H9 (cell line): ENCODE measurements around the gene CADPS2. TPM values are rescaled to one million over a fixed set of nuclear protein-coding genes. Genes with fewer than 3 reads are reported as not detected.

Experiments
- DNase-seq: peaks from one replicate; pipeline ENCODE4 v3.0.0-alpha.2; 2017
- H2AFZ ChIP-seq: one replicate; pipeline ENCODE4 v1.6.1; 2013; ENCODE audit warnings: mild to moderate bottlenecking, low read length, control low read depth, moderate library complexity
- H2AK5ac ChIP-seq: 2 replicates; pipeline ENCODE4 v1.6.1; 2013; ENCODE audit warnings: low read length, control low read depth, mixed read lengths; ENCODE audit not compliant: insufficient read length
- H2BK120ac ChIP-seq: one replicate; pipeline ENCODE4 v1.6.1; 2013; ENCODE audit warnings: low read depth, mild to moderate bottlenecking, low read length, control low read depth, inconsistent platforms; ENCODE audit not compliant: poor library complexity, severe bottlenecking
- H2BK12ac ChIP-seq: 2 replicates; pipeline ENCODE4 v1.6.1; 2013; ENCODE audit warnings: low read length, control low read depth, mixed read lengths, low read depth; ENCODE audit not compliant: insufficient read length
- H2BK15ac ChIP-seq: 2 replicates; pipeline ENCODE4 v1.6.1; 2013; ENCODE audit warnings: low read depth, low read length, control low read depth
- H2BK20ac ChIP-seq: one replicate; pipeline ENCODE4 v1.6.1; 2013; ENCODE audit warnings: low read depth, mild to moderate bottlenecking, low read length, control low read depth, inconsistent platforms; ENCODE audit not compliant: poor library complexity, severe bottlenecking
- H2BK5ac ChIP-seq: 2 replicates; pipeline ENCODE4 v1.6.1; 2013; ENCODE audit warnings: low read length, control low read depth, mixed read lengths; ENCODE audit not compliant: insufficient read length
- H3K14ac ChIP-seq: 2 replicates; pipeline ENCODE4 v1.6.1; 2013; ENCODE audit warnings: low read length, control low read depth; ENCODE audit not compliant: insufficient read depth
- H3K18ac ChIP-seq: 2 replicates; pipeline ENCODE4 v1.6.1; 2013; ENCODE audit warnings: low read depth, mild to moderate bottlenecking, mixed read lengths, low read length, control low read depth; ENCODE audit not compliant: insufficient read length
- H3K23ac ChIP-seq: 2 replicates; pipeline ENCODE4 v1.6.1; 2013; ENCODE audit warnings: low read length, control low read depth, mixed read lengths, low read depth; ENCODE audit not compliant: insufficient read length
- H3K23me2 ChIP-seq: 2 replicates; pipeline ENCODE4 v1.6.1; 2013; ENCODE audit warnings: low read depth, mild to moderate bottlenecking, mixed read lengths, low read length, control low read depth; ENCODE audit not compliant: insufficient read length, poor library complexity, severe bottlenecking
- H3K27ac ChIP-seq: 2 replicates; pipeline ENCODE4 v1.5.1; 2013; ENCODE audit warnings: low read length, control low read depth, mixed read lengths, low read depth; ENCODE audit not compliant: insufficient read length
- H3K27me3 ChIP-seq: 2 replicates; pipeline ENCODE4 v1.6.1; 2013; ENCODE audit warnings: low read length, control low read depth, inconsistent platforms; ENCODE audit not compliant: insufficient read depth
- H3K4ac ChIP-seq: 2 replicates; pipeline ENCODE4 v1.6.1; 2013; ENCODE audit warnings: low read depth, mild to moderate bottlenecking, control low read depth, inconsistent platforms, low read length, moderate library complexity
- H3K4me1 ChIP-seq: 2 replicates; pipeline ENCODE4 v1.6.1; 2013; ENCODE audit warnings: low read length, control low read depth, inconsistent platforms; ENCODE audit not compliant: insufficient read depth
- H3K4me2 ChIP-seq: 2 replicates; pipeline ENCODE4 v1.6.1; 2013; ENCODE audit warnings: low read length, control low read depth, mixed read lengths; ENCODE audit not compliant: insufficient read length, insufficient read depth
- H3K56ac ChIP-seq: 2 replicates; pipeline ENCODE4 v1.6.1; 2013; ENCODE audit warnings: low read depth, mild to moderate bottlenecking, mixed read lengths, low read length, control low read depth; ENCODE audit not compliant: insufficient read length
- H3K79me1 ChIP-seq: 2 replicates; pipeline ENCODE4 v1.6.1; 2013; ENCODE audit warnings: low read depth, mild to moderate bottlenecking, moderate library complexity, low read length, control low read depth, inconsistent platforms; ENCODE audit not compliant: insufficient read depth, poor library complexity, severe bottlenecking
- H3K79me2 ChIP-seq: 2 replicates; pipeline ENCODE4 v1.6.1; 2013; ENCODE audit warnings: low read length, control low read depth, inconsistent platforms; ENCODE audit not compliant: insufficient read depth
- H3K9ac ChIP-seq: 2 replicates; pipeline ENCODE4 v1.6.1; 2013; ENCODE audit warnings: low read length, control low read depth, mixed read lengths; ENCODE audit not compliant: insufficient read length; ENCODE audit errors: extremely low read depth
- H3K9me3 ChIP-seq: one replicate; pipeline ENCODE4 v1.6.1; 2013; ENCODE audit warnings: low read depth, low read length, inconsistent platforms; ENCODE audit not compliant: control insufficient read depth
- H3T11ph ChIP-seq: one replicate; pipeline ENCODE4 v1.6.1; 2013; ENCODE audit warnings: mild to moderate bottlenecking, low read length, control low read depth, inconsistent platforms
- H4K20me1 ChIP-seq: one replicate; pipeline ENCODE4 v1.6.1; 2013; ENCODE audit not compliant: control insufficient read depth, insufficient read length, insufficient read depth
- H4K5ac ChIP-seq: 2 replicates; pipeline ENCODE4 v1.6.1; 2013; ENCODE audit warnings: low read depth, mild to moderate bottlenecking, mixed read lengths, low read length, control low read depth; ENCODE audit not compliant: insufficient read length
- H4K8ac ChIP-seq: replicated peaks from 2 replicates; pipeline ENCODE4 v1.6.1; 2013; ENCODE audit warnings: low read length, control low read depth, mixed read lengths, low read depth; ENCODE audit not compliant: insufficient read length
- H4K91ac ChIP-seq: 2 replicates; pipeline ENCODE4 v1.6.1; 2013; ENCODE audit warnings: low read depth, mild to moderate bottlenecking, moderate library complexity, mixed read lengths, low read length, control low read depth; ENCODE audit not compliant: insufficient read length
- H3K27ac Mint-ChIP-seq, 3 experiments: 2 replicates in 2 of 3; 3 replicates in 1 of 3; pipeline ENCODE4 v1.8.0; 2020 to 2021; ENCODE audit warnings: mixed read lengths in 3 of 3, mild to moderate bottlenecking in 1 of 3, moderate library complexity in 1 of 3
- H3K27me3 Mint-ChIP-seq: 2 replicates; pipeline ENCODE4 v1.8.0; 2021; ENCODE audit warnings: low read depth, mild to moderate bottlenecking, moderate library complexity, mixed read lengths
- H3K36me3 Mint-ChIP-seq, 3 experiments: 2 replicates in 2 of 3; 3 replicates in 1 of 3; pipeline ENCODE4 v1.8.0; 2020 to 2021; ENCODE audit warnings: low read depth in 3 of 3, mixed read lengths in 3 of 3; ENCODE audit not compliant: insufficient read depth in 1 of 3
- H3K4me1 Mint-ChIP-seq, 2 experiments: 2 replicates each; pipeline ENCODE4 v1.8.0; 2020; ENCODE audit warnings: mixed read lengths in 2 of 2
- H3K4me3 Mint-ChIP-seq, 2 experiments: 2 replicates in 1 of 2; 3 replicates in 1 of 2; pipeline ENCODE4 v1.8.0; 2020 to 2021; ENCODE audit warnings: mild to moderate bottlenecking in 2 of 2, mixed read lengths in 2 of 2, moderate library complexity in 1 of 2
- H3K9me3 Mint-ChIP-seq, 2 experiments: 2 replicates in 1 of 2; 3 replicates in 1 of 2; pipeline ENCODE4 v1.8.0; 2020; ENCODE audit warnings: mild to moderate bottlenecking in 2 of 2, mixed read lengths in 2 of 2, moderate library complexity in 1 of 2
- CTCF ChIP-seq: fragments of 200-600 bp; sonication (generic); conservative IDR thresholded peaks from 3 replicates; pipeline ENCODE4 v1.8.0; 2021; ENCODE audit warnings: antibody characterized with exemption, mild to moderate bottlenecking
- WGBS: extraction: QIAGEN DNeasy Blood & Tissue Kit; methylation state at CpG from one replicate; pipeline ENCODE4 v1.1.7; 2013; ENCODE audit warnings: missing lambda C conversion rate, low lambda C conversion rate, mixed read lengths; ENCODE audit not compliant: insufficient read length; ENCODE audit errors: extremely low coverage; 5-methylcytosine and 5-hydroxymethylcytosine counted together
- total RNA-seq: library from RNA; stranded (reverse); gene quantifications from 2 replicates; pipeline ENCODE4 v1.2.1, GENCODE V29; 2021

The CADPS2 gene
- total RNA-seq, 1 experiment from 2014 or later = 7.1 TPM

DNA sequence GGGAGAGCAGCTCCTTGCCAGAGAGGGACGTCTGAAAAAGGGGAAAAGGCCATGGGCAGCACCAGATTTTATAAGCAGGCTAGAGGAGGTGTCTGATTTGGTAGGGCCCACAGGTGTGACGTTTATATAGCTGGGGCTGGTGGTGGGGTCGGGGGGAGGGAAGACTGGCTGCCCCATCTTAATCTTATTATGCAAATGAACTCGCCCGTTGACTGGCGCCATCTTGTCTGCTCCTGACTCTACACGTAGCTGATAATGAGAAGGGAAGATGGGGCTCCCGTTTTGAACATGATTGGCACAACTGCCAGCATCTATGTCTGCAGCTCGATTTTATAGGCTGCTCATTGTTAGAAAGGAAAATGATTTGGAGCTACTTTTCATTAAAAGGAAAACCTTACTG lies 28.6 kb upstream of the CADPS2 start:
- no peak for DNase-seq
- H3K9me3 Mint-ChIP-seq = no peaks in the 10 kb centered on the region
- no peaks in the 10 kb centered on the region for H3K79me1 ChIP-seq
- no peaks in the 10 kb centered on the region for H3K27me3 ChIP-seq
- no peak overlapping the region for H4K8ac ChIP-seq
- H3K4me3 Mint-ChIP-seq = no peak overlapping the region
- H3K9me3 ChIP-seq = no peaks in the 10 kb centered on the region
- WGBS = no CpG with 5 or more reads among the region's 9 CpGs
- H4K5ac ChIP-seq = no peak overlapping the region
- no peak overlapping the region for H3K4me2 ChIP-seq
- H2BK120ac ChIP-seq = no peak overlapping the region
- H3K23me2 ChIP-seq = no peaks in the 10 kb centered on the region
- no peaks in the 10 kb centered on the region for H3K79me2 ChIP-seq
- H2AK5ac ChIP-seq = no peak overlapping the region
- H2AFZ ChIP-seq = no peak overlapping the region
- no peak overlapping the region for H3K18ac ChIP-seq
- H3K14ac ChIP-seq = no peak overlapping the region
- no peak overlapping the region for H2BK20ac ChIP-seq
- H3K4ac ChIP-seq = no peak overlapping the region
- no peak overlapping the region for H4K91ac ChIP-seq
- no peak overlapping the region for H2BK5ac ChIP-seq
- H3K23ac ChIP-seq = no peak overlapping the region
- peak overlapping the region in 2 of 3 experiments; percentile 46 to 86; a peak in 2 of 7 replicates for H3K27ac Mint-ChIP-seq
- no peaks in the 10 kb centered on the region for H4K20me1 ChIP-seq
- H2BK15ac ChIP-seq = no peak overlapping the region
- no peak overlapping the region for H3K56ac ChIP-seq
- H3K4me1 Mint-ChIP-seq = peaks cover 24% of the 10 kb centered on the region in 2 experiments
- no peaks in the 10 kb centered on the region for H3K27me3 Mint-ChIP-seq
- H3K27ac ChIP-seq = no peak overlapping the region
- no peak overlapping the region for H2BK12ac ChIP-seq
- H3T11ph ChIP-seq = no peak overlapping the region
- H3K4me1 ChIP-seq = peaks cover 4% of the 10 kb centered on the region; the same call in 1 of the 2 replicates
- no peak overlapping the region for H3K9ac ChIP-seq
- peaks cover 0 to 3% (median 0%) of the 10 kb centered on the region in 3 experiments; a peak in 2 of 7 replicates for H3K36me3 Mint-ChIP-seq
- no peak for TF ChIP-seq CTCF
